ENCODE data around the gene FAM161A.

DNA sequence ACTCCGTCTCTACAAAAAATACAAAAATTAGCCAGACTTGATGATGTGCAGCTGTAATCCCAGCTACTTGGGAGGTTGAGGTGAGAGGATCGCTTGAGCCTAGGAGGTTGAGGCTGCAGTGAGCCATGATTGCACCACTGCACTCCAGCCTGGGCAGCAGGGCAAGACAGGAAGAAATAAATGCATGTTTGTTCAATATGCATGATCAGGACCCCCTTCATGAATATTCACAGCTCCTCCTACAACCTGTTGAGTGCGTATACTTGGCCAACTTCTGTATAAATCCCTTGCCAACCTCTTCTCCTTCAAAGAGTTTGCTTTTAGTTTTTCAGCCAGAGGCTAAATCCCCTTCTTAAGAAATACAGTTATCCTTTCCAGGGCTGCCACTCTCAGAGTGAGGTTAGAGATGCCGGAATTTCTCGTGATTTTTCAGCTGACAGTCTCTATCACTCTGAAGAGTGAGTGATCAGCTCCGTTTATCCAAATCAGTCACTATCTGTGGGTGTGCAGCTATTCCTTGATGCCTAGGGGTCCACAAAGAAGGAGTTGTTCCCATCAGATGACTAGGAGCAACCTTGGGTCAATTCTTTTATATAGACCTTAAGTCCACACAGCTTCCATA, 39.2 kb downstream of the FAM161A start:
- TF ChIP-seq LEF1 (IDR thresholded peaks at IDR 0.05; ENCODE audit: borderline replicate concordance) (no peak), NFRKB (IDR thresholded peaks at IDR 0.05) (no peak), TARDBP (IDR thresholded peaks at IDR 0.05) (no peak), SUZ12 (IDR thresholded peaks at IDR 0.05) (no peak), BHLHE40 (IDR thresholded peaks at IDR 0.05; ENCODE audit: borderline replicate concordance) (no peak), HDGF (IDR thresholded peaks at IDR 0.05; ENCODE audit: borderline replicate concordance) (no peak), SP1 (IDR thresholded peaks at IDR 0.05) (no peak), ELF4 (IDR thresholded peaks at IDR 0.05) (no peak), ARNT (IDR thresholded peaks at IDR 0.05) (no peak), FOXA1 (IDR thresholded peaks at IDR 0.05) (no peak), FOXK2 (IDR thresholded peaks at IDR 0.05) (no peak), FOXM1 (IDR thresholded peaks at IDR 0.05; ENCODE audit: borderline replicate concordance) (no peak), ZNF384 (IDR thresholded peaks at IDR 0.05) (no peak)
- TF ChIP-seq, protein P1, sequence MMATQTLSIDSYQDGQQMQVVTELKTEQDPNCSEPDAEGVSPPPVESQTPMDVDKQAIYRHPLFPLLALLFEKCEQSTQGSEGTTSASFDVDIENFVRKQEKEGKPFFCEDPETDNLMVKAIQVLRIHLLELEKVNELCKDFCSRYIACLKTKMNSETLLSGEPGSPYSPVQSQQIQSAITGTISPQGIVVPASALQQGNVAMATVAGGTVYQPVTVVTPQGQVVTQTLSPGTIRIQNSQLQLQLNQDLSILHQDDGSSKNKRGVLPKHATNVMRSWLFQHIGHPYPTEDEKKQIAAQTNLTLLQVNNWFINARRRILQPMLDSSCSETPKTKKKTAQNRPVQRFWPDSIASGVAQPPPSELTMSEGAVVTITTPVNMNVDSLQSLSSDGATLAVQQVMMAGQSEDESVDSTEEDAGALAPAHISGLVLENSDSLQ (IDR thresholded peaks at IDR 0.05): no peak
